Mucosa of stomach (tissue), 1 donor: ENCODE results near the gene HRG.

Source experiments
- H3K27me3 ChIP-seq: one replicate; pipeline ENCODE4 v1.7.0; 2013; ENCODE audit warnings: mild to moderate bottlenecking, low read length; ENCODE audit not compliant: control insufficient read depth, insufficient read depth
- H3K36me3 ChIP-seq: one replicate; pipeline ENCODE4 v1.7.0; 2013; ENCODE audit warnings: low read length; ENCODE audit not compliant: control insufficient read depth, insufficient read depth
- H3K4me1 ChIP-seq: one replicate; pipeline ENCODE4 v1.7.0; 2013; ENCODE audit warnings: mild to moderate bottlenecking, low read length; ENCODE audit not compliant: control insufficient read depth, insufficient read depth
- H3K4me3 ChIP-seq: one replicate; pipeline ENCODE4 v1.7.0; 2013; ENCODE audit warnings: low read length
- H3K9ac ChIP-seq: one replicate; pipeline ENCODE4 v1.7.0; 2013; ENCODE audit warnings: mild to moderate bottlenecking, low read length, moderate library complexity
- H3K9me3 ChIP-seq: one replicate; pipeline ENCODE4 v1.7.0; 2013; ENCODE audit warnings: mild to moderate bottlenecking, low read length, moderate library complexity; ENCODE audit not compliant: control insufficient read depth
- donor health status: Pancreatic carcinoma.

The HRG gene

GRCh38 chr3:186640929-186641328 is 24.9 kb upstream of the HRG start:
- H3K36me3 ChIP-seq, result no peaks in the 10 kb centered on the region

GRCh38 chr3:186642014-186642413 is 23.8 kb upstream of the HRG start:
- peaks cover 5% of the 10 kb centered on the region for H3K4me1 ChIP-seq
- H3K4me3 ChIP-seq, result no peak overlapping the region
- H3K9me3 ChIP-seq, result no peaks in the 10 kb centered on the region
- H3K27me3 ChIP-seq, result no peaks in the 10 kb centered on the region
- H3K36me3 ChIP-seq, result no peaks in the 10 kb centered on the region
- H3K9ac ChIP-seq, result no peak overlapping the region

More at GRCh38 chr3:186640929-186641328, 24.9 kb upstream of the HRG start:
- Histone ChIP-seq H3K9me3 (no peaks in the 10 kb centered on the region), H3K9ac (no peak overlapping the region), H3K4me1 (peaks cover 5% of the 10 kb centered on the region), H3K4me3 (no peak overlapping the region), H3K27me3 (no peaks in the 10 kb centered on the region)

- no peaks in the 10 kb centered on the region for H3K9me3 ChIP-seq
- H3K9ac ChIP-seq, result no peak overlapping the region
- no peak overlapping the region for H3K4me3 ChIP-seq
- no peaks in the 10 kb centered on the region for H3K36me3 ChIP-seq
- H3K4me1 ChIP-seq, result peaks cover 3% of the 10 kb centered on the region
- H3K27me3 ChIP-seq, result no peaks in the 10 kb centered on the region
Measured at GRCh38 chr3:186643493-186643892, 22.3 kb upstream of the HRG start.

- H3K4me3 ChIP-seq, result no peak overlapping the region
- no peak overlapping the region for H3K9ac ChIP-seq
- H3K9me3 ChIP-seq, result no peaks in the 10 kb centered on the region
- H3K36me3 ChIP-seq, result no peaks in the 10 kb centered on the region
- no peaks in the 10 kb centered on the region for H3K27me3 ChIP-seq
- no peaks in the 10 kb centered on the region for H3K4me1 ChIP-seq
Measured at GRCh38 chr3:186644683-186645082, 21.1 kb upstream of the HRG start.

- H3K27me3 ChIP-seq, result no peaks in the 10 kb centered on the region
- no peaks in the 10 kb centered on the region for H3K36me3 ChIP-seq
- H3K4me1 ChIP-seq, result no peaks in the 10 kb centered on the region
- no peak overlapping the region for H3K4me3 ChIP-seq
- no peak overlapping the region for H3K9ac ChIP-seq
- no peaks in the 10 kb centered on the region for H3K9me3 ChIP-seq
Measured at GRCh38 chr3:186646106-186646505, 19.7 kb upstream of the HRG start.

- no peaks in the 10 kb centered on the region for H3K4me1 ChIP-seq
- H3K36me3 ChIP-seq, result no peaks in the 10 kb centered on the region
- no peaks in the 10 kb centered on the region for H3K27me3 ChIP-seq
- no peak overlapping the region for H3K9ac ChIP-seq
- no peak overlapping the region for H3K4me3 ChIP-seq
- no peaks in the 10 kb centered on the region for H3K9me3 ChIP-seq
Measured at GRCh38 chr3:186646841-186647240, 19.0 kb upstream of the HRG start.

GRCh38 chr3:186648851-186649250 is 17.0 kb upstream of the HRG start:
- no peak overlapping the region for H3K9ac ChIP-seq
- no peak overlapping the region for H3K4me3 ChIP-seq
- H3K36me3 ChIP-seq, result no peaks in the 10 kb centered on the region

GRCh38 chr3:186651678-186652215 is 14.1 kb upstream of the HRG start:
- Histone ChIP-seq H3K36me3 (no peaks in the 10 kb centered on the region), H3K9me3 (no peaks in the 10 kb centered on the region), H3K4me3 (no peak overlapping the region), H3K4me1 (no peaks in the 10 kb centered on the region), H3K27me3 (no peaks in the 10 kb centered on the region), H3K9ac (no peak overlapping the region)

More at GRCh38 chr3:186648851-186649250, 17.0 kb upstream of the HRG start:
- Histone ChIP-seq H3K27me3 (no peaks in the 10 kb centered on the region), H3K4me1 (no peaks in the 10 kb centered on the region), H3K9me3 (no peaks in the 10 kb centered on the region)

- no peak overlapping the region for H3K4me3 ChIP-seq
- no peaks in the 10 kb centered on the region for H3K4me1 ChIP-seq
- no peaks in the 10 kb centered on the region for H3K9me3 ChIP-seq
- no peaks in the 10 kb centered on the region for H3K27me3 ChIP-seq
- no peaks in the 10 kb centered on the region for H3K36me3 ChIP-seq
- H3K9ac ChIP-seq, result no peak overlapping the region
Measured at GRCh38 chr3:186653080-186653707, 12.6 kb upstream of the HRG start.

GRCh38 chr3:186653984-186654383 is 11.8 kb upstream of the HRG start:
- no peaks in the 10 kb centered on the region for H3K9me3 ChIP-seq
- no peaks in the 10 kb centered on the region for H3K27me3 ChIP-seq
- no peaks in the 10 kb centered on the region for H3K4me1 ChIP-seq
- H3K9ac ChIP-seq, result no peak overlapping the region
- no peak overlapping the region for H3K4me3 ChIP-seq
- H3K36me3 ChIP-seq, result no peaks in the 10 kb centered on the region

- Histone ChIP-seq H3K9me3 (no peaks in the 10 kb centered on the region), H3K4me1 (no peaks in the 10 kb centered on the region), H3K27me3 (no peaks in the 10 kb centered on the region), H3K4me3 (no peak overlapping the region), H3K9ac (no peak overlapping the region), H3K36me3 (no peaks in the 10 kb centered on the region)
Measured at GRCh38 chr3:186663361-186664118, 2.3 kb upstream of the HRG start.

GRCh38 chr3:186664119-186664495 is 1.7 kb upstream of the HRG start:
- H3K9ac ChIP-seq, result no peak overlapping the region
- H3K36me3 ChIP-seq, result no peaks in the 10 kb centered on the region
- no peak overlapping the region for H3K4me3 ChIP-seq
- H3K4me1 ChIP-seq, result no peaks in the 10 kb centered on the region
- no peaks in the 10 kb centered on the region for H3K27me3 ChIP-seq
- H3K9me3 ChIP-seq, result no peaks in the 10 kb centered on the region
